ENCODE results near the gene CHRFAM7A. TPM values are rescaled to one million over a fixed set of nuclear protein-coding genes. Genes with fewer than 3 reads are reported as not detected.

Gene CHRFAM7A
- not detected in 2 replicates for total RNA-seq

GRCh38 chr15:30392766-30393663 is at the start of gene CHRFAM7A:
Gene CHRFAM7A, minus strand, starts transcription at chr15:30393540. Its CDS starts 10,189 bp downstream, at chr15:30383351.

GRCh38 chr15:30414160-30414559 is 20.8 kb upstream of the CHRFAM7A start, which contains the start of gene GOLGA8R:
Gene GOLGA8R, minus strand, starts transcription at chr15:30414260. Its CDS starts 98 bp downstream, at chr15:30414162.

Other genes starting within 250 kb of the CHRFAM7A start
- 1.2 and 2.0 TPM in 2 replicates for gene GOLGA8R, start 20.7 kb upstream of the CHRFAM7A start, total RNA-seq
- gene GOLGA8Q, start 158.5 kb upstream of the CHRFAM7A start, total RNA-seq, result not detected in 2 replicates
- gene GOLGA8H, start 210.5 kb upstream of the CHRFAM7A start, total RNA-seq, result not detected in 2 replicates

All from pericardium fibroblast (primary cell).